ENCODE data around the gene ABHD6.
"Not testable (repeated sequence)": the region's sequence is repeated elsewhere in the genome, so short reads cannot be mapped to it uniquely, and the experiment has no call there.

The ABHD6 gene

GRCh38 chr3:58222161-58222724, 15.3 kb upstream of the ABHD6 start:
- no peak overlapping the region for H2AFZ ChIP-seq (ENCODE audit: low read depth, low read length)
- no peaks in the 10 kb centered on the region for H3K79me2 ChIP-seq (ENCODE audit: low read length)
- TF ChIP-seq, protein P1, sequence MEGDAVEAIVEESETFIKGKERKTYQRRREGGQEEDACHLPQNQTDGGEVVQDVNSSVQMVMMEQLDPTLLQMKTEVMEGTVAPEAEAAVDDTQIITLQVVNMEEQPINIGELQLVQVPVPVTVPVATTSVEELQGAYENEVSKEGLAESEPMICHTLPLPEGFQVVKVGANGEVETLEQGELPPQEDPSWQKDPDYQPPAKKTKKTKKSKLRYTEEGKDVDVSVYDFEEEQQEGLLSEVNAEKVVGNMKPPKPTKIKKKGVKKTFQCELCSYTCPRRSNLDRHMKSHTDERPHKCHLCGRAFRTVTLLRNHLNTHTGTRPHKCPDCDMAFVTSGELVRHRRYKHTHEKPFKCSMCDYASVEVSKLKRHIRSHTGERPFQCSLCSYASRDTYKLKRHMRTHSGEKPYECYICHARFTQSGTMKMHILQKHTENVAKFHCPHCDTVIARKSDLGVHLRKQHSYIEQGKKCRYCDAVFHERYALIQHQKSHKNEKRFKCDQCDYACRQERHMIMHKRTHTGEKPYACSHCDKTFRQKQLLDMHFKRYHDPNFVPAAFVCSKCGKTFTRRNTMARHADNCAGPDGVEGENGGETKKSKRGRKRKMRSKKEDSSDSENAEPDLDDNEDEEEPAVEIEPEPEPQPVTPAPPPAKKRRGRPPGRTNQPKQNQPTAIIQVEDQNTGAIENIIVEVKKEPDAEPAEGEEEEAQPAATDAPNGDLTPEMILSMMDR (IDR thresholded peaks at IDR 0.05; ENCODE audit: low read depth, low read length), result no peak
- no peak for TF ChIP-seq EZH2phosphoT487 (IDR thresholded peaks at IDR 0.05; ENCODE audit: low read depth)

GRCh38 chr3:58223855-58224254, 13.7 kb upstream of the ABHD6 start:
- no peaks in the 10 kb centered on the region for H3K27me3 ChIP-seq (ENCODE audit: low read depth, low read length)
- H3K4me1 ChIP-seq (ENCODE audit: low read length), result peaks cover 7% of the 10 kb centered on the region
- TF ChIP-seq EZH2phosphoT487 (IDR thresholded peaks at IDR 0.05; ENCODE audit: low read depth), result no peak
- TF ChIP-seq, protein P1 (IDR thresholded peaks at IDR 0.05; ENCODE audit: low read depth, low read length), result no peak
- no peak overlapping the region for H3K4me3 ChIP-seq (ENCODE audit: low read length)
- H4K20me1 ChIP-seq (ENCODE audit: insufficient read depth, low read length), result no peaks in the 10 kb centered on the region
- H3K9ac ChIP-seq (ENCODE audit: low read length), result no peak overlapping the region
- no peak overlapping the region for H3K27ac ChIP-seq (ENCODE audit: low read length)
- H2AFZ ChIP-seq (ENCODE audit: low read depth, low read length), result no peak overlapping the region
- no peaks in the 10 kb centered on the region for H3K79me2 ChIP-seq (ENCODE audit: low read length)
- H3K4me2 ChIP-seq (ENCODE audit: low read length), result no peak overlapping the region
- H3K36me3 ChIP-seq (replicated peaks; ENCODE audit: low read depth, low read length), result no peaks in the 10 kb centered on the region
- H3K9me3 ChIP-seq (ENCODE audit: insufficient read depth, low read length), result no peaks in the 10 kb centered on the region

More at GRCh38 chr3:58222161-58222724, 15.3 kb upstream of the ABHD6 start:
- Histone ChIP-seq H3K4me3 (ENCODE audit: low read length) (no peak overlapping the region), H3K27me3 (ENCODE audit: low read depth, low read length) (no peaks in the 10 kb centered on the region), H4K20me1 (ENCODE audit: insufficient read depth, low read length) (no peaks in the 10 kb centered on the region), H3K27ac (ENCODE audit: low read length) (no peak overlapping the region), H3K9ac (ENCODE audit: low read length) (no peak overlapping the region), H3K9me3 (ENCODE audit: insufficient read depth, low read length) (no peaks in the 10 kb centered on the region), H3K4me1 (ENCODE audit: low read length) (peaks cover 20% of the 10 kb centered on the region), H3K4me2 (ENCODE audit: low read length) (no peak overlapping the region), H3K36me3 (replicated peaks; ENCODE audit: low read depth, low read length) (no peaks in the 10 kb centered on the region)

GRCh38 chr3:58227933-58228332, 9.7 kb upstream of the ABHD6 start:
- not testable (repeated sequence) for H3K79me2 ChIP-seq (ENCODE audit: low read length); H3K4me3 ChIP-seq (ENCODE audit: low read length); H3K9ac ChIP-seq (ENCODE audit: low read length); H3K27me3 ChIP-seq (ENCODE audit: low read depth, low read length); H3K4me2 ChIP-seq (ENCODE audit: low read length); H3K36me3 ChIP-seq (replicated peaks; ENCODE audit: low read depth, low read length); H2AFZ ChIP-seq (ENCODE audit: low read depth, low read length); H4K20me1 ChIP-seq (ENCODE audit: insufficient read depth, low read length); H3K9me3 ChIP-seq (ENCODE audit: insufficient read depth, low read length); H3K27ac ChIP-seq (ENCODE audit: low read length)
- H3K4me1 ChIP-seq (ENCODE audit: low read length), result peaks cover 16% of the 10 kb centered on the region

DNA sequence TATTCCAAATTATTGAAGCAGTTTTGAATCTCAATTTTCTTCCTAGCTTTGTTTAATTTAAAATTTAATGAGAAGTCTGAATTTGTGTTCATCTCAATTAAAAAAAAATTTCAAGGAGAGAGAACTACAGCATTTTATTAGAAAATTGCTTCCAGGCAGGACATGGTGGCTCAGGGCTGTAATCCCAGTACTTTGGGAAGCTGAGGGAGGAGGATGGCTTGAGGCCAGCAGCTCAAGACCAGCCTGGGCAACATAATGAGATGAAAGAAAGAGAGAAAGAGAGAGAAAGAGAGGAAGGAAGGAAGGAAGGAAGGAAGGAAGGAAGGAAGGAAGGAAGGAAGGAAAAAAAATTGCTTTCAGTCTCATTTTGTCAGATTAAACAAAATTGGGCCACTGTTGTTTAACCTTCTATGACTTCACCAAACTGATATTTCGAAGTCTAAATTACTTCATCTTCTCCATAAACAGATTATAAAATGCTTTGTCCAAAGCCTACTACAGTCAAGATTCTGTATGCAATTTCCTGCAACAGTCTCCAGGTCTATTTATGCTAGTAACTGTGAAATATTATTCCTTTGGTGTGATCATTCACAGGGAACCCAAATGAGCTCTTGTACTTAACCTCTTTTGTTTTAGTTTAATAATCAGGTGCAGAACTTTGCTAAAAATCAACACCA, 6.6 kb upstream of the ABHD6 start:
- Histone ChIP-seq H3K9me3 (ENCODE audit: insufficient read depth, low read length) (no peaks in the 10 kb centered on the region), H3K4me1 (ENCODE audit: low read length) (peaks cover 18% of the 10 kb centered on the region), H3K36me3 (replicated peaks; ENCODE audit: low read depth, low read length) (no peaks in the 10 kb centered on the region), H3K27me3 (ENCODE audit: low read depth, low read length) (0 out of 2 replicates have a peak, but pooled peaks cover 3% of the 10 kb centered on the region), H3K4me3 (ENCODE audit: low read length) (no peak overlapping the region), H2AFZ (ENCODE audit: low read depth, low read length) (no peak overlapping the region), H3K9ac (ENCODE audit: low read length) (no peak overlapping the region), H3K27ac (ENCODE audit: low read length) (no peak overlapping the region), H3K4me2 (ENCODE audit: low read length) (no peak overlapping the region), H4K20me1 (ENCODE audit: insufficient read depth, low read length) (no peaks in the 10 kb centered on the region), H3K79me2 (ENCODE audit: low read length) (no peaks in the 10 kb centered on the region)
- TF ChIP-seq, protein P1 (IDR thresholded peaks at IDR 0.05; ENCODE audit: low read depth, low read length), result no peak
- TF ChIP-seq EZH2phosphoT487 (IDR thresholded peaks at IDR 0.05; ENCODE audit: low read depth), result no peak
